Hematopoietic multipotent progenitor cell treated with erythropoietin and hydrocortisone succinate and interleukin-3 and kit ligand, for 17 days (in vitro differentiated cells): ENCODE data around the gene GUCA2B.
A peak's percentile ranks its signal among the peaks of the same experiment; 100 is the strongest.

Experiments used
- DNase-seq: peaks from one replicate; pipeline ENCODE4 v3.0.0-alpha.2; 2015; ENCODE audit warnings: low spot score

The GUCA2B gene

GRCh38 chr1:42143896-42144710 is 9.1 kb upstream of the GUCA2B start:
- no peak for DNase-seq

GRCh38 chr1:42144711-42145388 is 8.4 kb upstream of the GUCA2B start:
- DNase-seq = no peak

GRCh38 chr1:42145389-42145716 is 7.9 kb upstream of the GUCA2B start:
- DNase-seq = no peak

GRCh38 chr1:42145764-42146625 is 7.2 kb upstream of the GUCA2B start:
- no peak for DNase-seq

- DNase-seq = peak; percentile 38
Observed at GRCh38 chr1:42146626-42147320, 6.4 kb upstream of the GUCA2B start.

GRCh38 chr1:42148166-42148565 is 5.0 kb upstream of the GUCA2B start:
- no peak for DNase-seq

GRCh38 chr1:42150651-42151050 is 2.6 kb upstream of the GUCA2B start:
- no peak for DNase-seq

- DNase-seq = no peak
Observed at GRCh38 chr1:42152119-42152518, 1.1 kb upstream of the GUCA2B start.

GRCh38 chr1:42153624-42154023 is 414 bp downstream of the GUCA2B start:
- no peak for DNase-seq

- DNase-seq = no peak
Observed at GRCh38 chr1:42154685-42155084, 1.5 kb downstream of the GUCA2B start.

- no peak for DNase-seq
Observed at GRCh38 chr1:42155362-42155761, 2.2 kb downstream of the GUCA2B start.

- no peak for DNase-seq
Observed at GRCh38 chr1:42157667-42158066, 4.5 kb downstream of the GUCA2B start.

GRCh38 chr1:42158189-42158588 is 5.0 kb downstream of the GUCA2B start:
- no peak for DNase-seq

- no peak for DNase-seq
Observed at GRCh38 chr1:42162181-42162580, 9.0 kb downstream of the GUCA2B start.

GRCh38 chr1:42163114-42163513 is 9.9 kb downstream of the GUCA2B start:
- DNase-seq = no peak

- DNase-seq = no peak
Observed at GRCh38 chr1:42163536-42164503, 10.6 kb downstream of the GUCA2B start.

GRCh38 chr1:42164551-42165420 is 11.6 kb downstream of the GUCA2B start, which contains the start of gene GUCA2A:
TSS of gene GUCA2A (minus strand) at chr1:42164745. CDS start at chr1:42164712, 33 bp downstream.
- DNase-seq = no peak

GRCh38 chr1:42165511-42166210 is 12.5 kb downstream of the GUCA2B start:
- DNase-seq = no peak
